CD4-positive, alpha-beta T cell (primary cell): ENCODE measurements around the gene RBM42. TPM values are rescaled to one million over a fixed set of nuclear protein-coding genes. Genes with fewer than 3 reads are reported as not detected.

ENCODE experiments used
- ATAC-seq: fragments of 200-7000 bp; cut with Tn5 transposase; one replicate; pipeline ENCODE4 v1.10.0; 2022; ENCODE audit warnings: mild to moderate bottlenecking; ENCODE audit not compliant: poor library complexity
- CTCF ChIA-PET: fragments of 350-600 bp; sonication (Branson Sonifier 250); formaldehyde crosslinking; loops from one replicate; lab custom pipeline; 2021; ENCODE audit warnings: antibody characterized with exemption, inconsistent platforms; lab: Charles Lee
- POLR2A ChIA-PET: fragments of 350-600 bp; sonication (Branson Sonifier 250); formaldehyde crosslinking; loops from one replicate; lab custom pipeline; 2021; ENCODE audit warnings: antibody characterized with exemption, inconsistent platforms; lab: Charles Lee
- DNase-seq, 14 experiments: peaks; one replicate each; pipeline ENCODE4 v3.0.0-alpha.2; 2013 to 2020; ENCODE audit warnings: mixed read lengths in 2 of 14
- H3K27ac ChIP-seq, 2 donors: one replicate each; pipeline versions ENCODE4 v1.5.1 to v1.7.0; 2013; ENCODE audit warnings: low read length in 2 of 2, low read depth in 1 of 2, mild to moderate bottlenecking in 1 of 2
- H3K27me3 ChIP-seq, 2 experiments: 1 replicate in 1 of 2; 2 replicates in 1 of 2; pipeline versions ENCODE4 v1.6.1 to v1.7.0; 2013; ENCODE audit warnings: low read length in 2 of 2, control low read depth in 1 of 2, mild to moderate bottlenecking in 1 of 2, moderate library complexity in 1 of 2; ENCODE audit not compliant: insufficient read depth in 2 of 2, control insufficient read depth in 1 of 2
- H3K36me3 ChIP-seq: one replicate; pipeline ENCODE4 v1.6.1; 2013; ENCODE audit warnings: low read length, control low read depth; ENCODE audit not compliant: insufficient read depth
- H3K4me1 ChIP-seq: one replicate; pipeline ENCODE4 v1.6.1; 2013; ENCODE audit warnings: low read length, control low read depth; ENCODE audit not compliant: insufficient read depth
- H3K4me3 ChIP-seq: one replicate; pipeline ENCODE4 v1.5.1; 2013; ENCODE audit warnings: mild to moderate bottlenecking, low read length, moderate library complexity
- H3K9me3 ChIP-seq, 2 experiments: 1 replicate in 1 of 2; 2 replicates in 1 of 2; pipeline versions ENCODE4 v1.6.1 to v1.7.0; 2013; ENCODE audit warnings: low read length in 2 of 2, mild to moderate bottlenecking in 2 of 2, control low read depth in 1 of 2, moderate library complexity in 1 of 2; ENCODE audit not compliant: control insufficient read depth in 1 of 2, insufficient read depth in 1 of 2
- H3K27ac Mint-ChIP-seq: one replicate; pipeline ENCODE4 v1.8.0; 2020; ENCODE audit warnings: mixed read lengths
- H3K27me3 Mint-ChIP-seq: one replicate; pipeline ENCODE4 v1.8.0; 2021; ENCODE audit warnings: mixed read lengths
- H3K36me3 Mint-ChIP-seq: one replicate; pipeline ENCODE4 v1.8.0; 2021; ENCODE audit warnings: low read depth, mixed read lengths
- H3K4me1 Mint-ChIP-seq: one replicate; pipeline ENCODE4 v1.8.0; 2021; ENCODE audit warnings: low read depth, mixed read lengths
- H3K4me3 Mint-ChIP-seq: one replicate; pipeline ENCODE4 v1.8.0; 2020; ENCODE audit warnings: mild to moderate bottlenecking, mixed read lengths
- H3K9me3 Mint-ChIP-seq: one replicate; pipeline ENCODE4 v1.8.0; 2020; ENCODE audit warnings: mixed read lengths
- CTCF ChIP-seq: fragments of 200-600 bp; IDR thresholded peaks from one replicate; pipeline ENCODE4 v1.8.0; 2022; ENCODE audit warnings: antibody characterized with exemption, mild to moderate bottlenecking
- intact Hi-C, 2 experiments: fragments of 100-400 bp; cut with DNase I in 1 of 2; cut with micrococcal nuclease in 1 of 2; formaldehyde crosslinking; loops; one replicate each; pipeline versions ENCODE4 v1.15.1 to v1.9.0; 2023 to 2025; cut with DNase I, micrococcal nuclease
- total RNA-seq, 174 experiments: library from RNA in 2 of 174; stranded (reverse) in 2 of 174; gene quantifications; one replicate each; pipeline ENCODE4 v1.2.3 and lab custom pipeline; 2021 to 2026

The RBM42 gene
- total RNA-seq, 2 experiments from 2014 or later = 45.7 to 48.8 TPM

- Histone ChIP-seq H3K27ac (no peak overlapping the region), H3K4me1 (peaks cover 12% of the 10 kb centered on the region), H3K4me3 (no peak overlapping the region), H3K36me3 (peaks cover 4% of the 10 kb centered on the region), H3K27me3 (peaks cover 11 to 13% of the 10 kb centered on the region in 2 experiments), H3K9me3 (no peaks in the 10 kb centered on the region)
- no peak for ATAC-seq
- peaks cover 24% of the 10 kb centered on the region for H3K27me3 Mint-ChIP-seq
- intact Hi-C loops = loop anchor here in 1 of 2 experiments (10.0 kb wide), 1 partner anchor 105 kb away; the partner anchor contains the start of gene ATP4A
- DNase-seq = no peak
- ChIA-PET POLR2A (no interaction called here), CTCF (no interaction called here)
- TF ChIP-seq CTCF = no peak
- no peaks in the 10 kb centered on the region for H3K9me3 Mint-ChIP-seq
- no peak overlapping the region for H3K27ac Mint-ChIP-seq
- no peak overlapping the region for H3K4me3 Mint-ChIP-seq
- peaks cover 5% of the 10 kb centered on the region for H3K36me3 Mint-ChIP-seq
- peaks cover 10% of the 10 kb centered on the region for H3K4me1 Mint-ChIP-seq
These were observed 41.1 kb downstream of the RBM42 start for GRCh38 chr19:35669974-35670373.

- Mint-ChIP-seq H3K36me3 (no peaks in the 10 kb centered on the region), H3K4me1 (peaks cover 10% of the 10 kb centered on the region), H3K27ac (no peak overlapping the region), H3K27me3 (peaks cover 24% of the 10 kb centered on the region), H3K9me3 (no peaks in the 10 kb centered on the region), H3K4me3 (no peak overlapping the region)
- peaks cover 12% of the 10 kb centered on the region for H3K4me1 ChIP-seq
- DNase-seq = no peak
- ChIA-PET POLR2A (no interaction called here), CTCF (no interaction called here)
- H3K36me3 ChIP-seq = no peaks in the 10 kb centered on the region
- no peaks in the 10 kb centered on the region for H3K9me3 ChIP-seq
- H3K27ac ChIP-seq = no peak overlapping the region
- intact Hi-C loops = loop anchor here in 1 of 2 experiments (10.0 kb wide), 1 partner anchor 106 kb away; the partner anchor contains the start of gene ATP4A
- ATAC-seq = no peak
- H3K4me3 ChIP-seq = no peak overlapping the region
- TF ChIP-seq CTCF = no peak
- H3K27me3 ChIP-seq = peaks cover 11 to 13% of the 10 kb centered on the region in 2 experiments
These were observed 41.9 kb downstream of the RBM42 start for GRCh38 chr19:35670686-35671085.

GRCh38 chr19:35671818-35672217, 43.0 kb downstream of the RBM42 start:
- Mint-ChIP-seq H3K27me3 (peaks cover 24% of the 10 kb centered on the region), H3K4me3 (no peak overlapping the region), H3K4me1 (peaks cover 10% of the 10 kb centered on the region), H3K9me3 (no peaks in the 10 kb centered on the region), H3K36me3 (no peaks in the 10 kb centered on the region), H3K27ac (no peak overlapping the region)
- ATAC-seq = no peak
- no peak for DNase-seq
- Histone ChIP-seq H3K36me3 (no peaks in the 10 kb centered on the region), H3K4me1 (peaks cover 12% of the 10 kb centered on the region), H3K27me3 (peaks cover 11 to 13% of the 10 kb centered on the region in 2 experiments), H3K4me3 (no peak overlapping the region), H3K27ac (no peak overlapping the region), H3K9me3 (no peaks in the 10 kb centered on the region)
- no peak for TF ChIP-seq CTCF
- ChIA-PET POLR2A (no interaction called here), CTCF (no interaction called here)
- intact Hi-C loops = loop anchor here in 1 of 2 experiments (10.0 kb wide), 1 partner anchor 107 kb away; the partner anchor contains the start of gene ATP4A
